HG03565 (cell line): ENCODE results near the gene DOK4.

ENCODE experiments used
- ATAC-seq: cut with Tn5 transposase; IDR thresholded peaks from one replicate; pipeline ENCODE4 v1.9.1; 2021; ENCODE audit warnings: mild to moderate bottlenecking, moderate library complexity; ENCODE audit not compliant: unreplicated experiment

The DOK4 gene

DNA sequence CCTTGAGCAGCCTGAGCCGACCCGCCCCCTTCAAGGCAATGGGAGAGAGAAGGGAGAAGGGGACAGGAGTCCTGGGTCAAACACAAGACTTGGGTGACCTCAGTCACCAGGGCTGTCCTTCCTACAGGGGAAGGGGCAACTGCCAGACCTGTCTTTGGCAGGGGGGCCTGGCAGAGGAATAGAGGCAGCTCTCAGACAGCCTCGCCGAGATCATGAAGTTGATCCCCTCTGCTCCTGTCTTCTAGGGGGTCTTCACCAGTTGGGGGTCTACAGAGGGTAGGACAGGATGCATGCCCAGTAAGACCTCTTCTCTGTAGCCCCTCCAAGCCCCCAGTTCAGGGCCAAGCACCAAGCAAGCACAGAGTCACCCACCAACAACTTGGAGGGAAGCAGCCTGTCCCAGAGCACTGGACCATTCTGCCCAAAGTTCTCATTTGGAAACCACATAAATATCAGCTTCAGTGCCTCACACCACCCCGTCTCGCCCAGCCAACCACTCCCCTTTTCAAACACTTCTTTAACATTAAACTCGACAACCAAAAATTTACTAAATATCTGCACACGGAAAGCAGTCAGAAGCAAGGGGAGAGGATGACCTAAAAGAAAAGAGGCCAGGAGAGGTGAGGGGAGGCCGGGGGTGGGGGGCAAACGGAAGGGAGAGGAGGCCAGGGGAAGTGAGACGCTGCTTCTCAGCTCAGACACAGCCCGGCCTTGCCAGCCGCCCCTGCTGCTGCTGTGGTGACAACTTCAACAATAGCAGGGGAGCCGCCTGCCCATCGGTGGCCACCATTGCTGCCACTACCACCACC is 7.7 kb downstream of the DOK4 start:
- no peak for ATAC-seq

- ATAC-seq, result no peak
Observed at GRCh38 chr16:57477531-57478202, 8.6 kb downstream of the DOK4 start.

GRCh38 chr16:57476546-57477410 is 9.5 kb downstream of the DOK4 start:
- ATAC-seq, result no peak

- peak; percentile 91 for ATAC-seq
Observed at GRCh38 chr16:57475711-57476339, 10.5 kb downstream of the DOK4 start.

- ATAC-seq, result no peak
Observed at GRCh38 chr16:57474671-57475661, 11.3 kb downstream of the DOK4 start.

GRCh38 chr16:57473906-57474305 is 12.4 kb downstream of the DOK4 start:
- no peak for ATAC-seq

DNA sequence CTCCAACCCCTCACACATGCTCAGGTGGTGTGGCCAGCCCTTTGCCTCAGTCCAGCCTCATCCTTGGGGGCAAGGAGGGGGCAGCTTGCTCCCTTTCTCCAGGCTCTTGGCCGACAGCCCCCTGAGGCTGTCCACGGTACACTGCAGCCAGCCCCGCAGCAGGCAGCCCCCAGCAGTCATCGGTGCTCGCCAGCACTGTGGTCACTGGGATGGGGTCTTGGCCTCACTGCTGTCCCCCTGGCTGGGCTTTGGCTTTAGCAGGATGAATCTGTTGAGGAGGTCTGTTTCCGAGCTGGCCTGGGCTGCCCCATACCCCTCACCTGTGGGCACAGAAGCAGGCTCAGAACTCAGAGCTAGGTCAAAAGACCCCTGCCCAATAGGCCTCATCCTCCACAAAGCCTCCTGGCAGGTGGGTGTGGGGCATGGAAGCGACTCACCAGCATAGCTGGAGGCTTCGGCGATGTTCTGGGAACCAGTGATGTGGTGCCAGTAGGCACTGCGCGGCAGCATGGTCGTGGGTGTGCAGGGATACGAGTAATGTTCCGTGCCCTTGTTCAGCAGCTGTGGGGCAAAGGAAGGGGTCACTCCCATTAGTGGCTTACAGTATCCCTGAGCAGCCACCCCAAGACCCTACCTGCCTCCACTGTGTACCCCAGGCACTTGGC is 13.0 kb downstream of the DOK4 start:
- no peak for ATAC-seq

DNA sequence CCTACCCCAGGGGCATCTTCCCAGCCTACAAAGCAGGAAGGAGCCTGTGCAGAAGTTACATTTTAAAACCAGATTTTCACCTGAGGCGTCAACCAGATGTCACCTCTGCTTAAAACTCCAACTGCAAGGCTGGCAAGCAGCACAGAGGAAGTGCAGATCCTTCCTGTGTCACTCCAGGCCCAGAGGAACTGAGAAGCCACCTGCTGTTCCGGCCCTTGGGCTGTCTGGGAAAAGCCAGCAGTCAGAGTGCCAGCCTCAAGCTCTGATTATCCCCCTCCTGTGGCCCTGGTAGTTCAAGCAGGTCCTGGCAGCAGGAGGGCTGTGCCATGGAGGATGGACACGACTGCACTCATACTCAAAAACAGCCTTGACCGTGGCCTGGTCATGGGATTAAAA is 13.6 kb downstream of the DOK4 start:
- ATAC-seq, result no peak

DNA sequence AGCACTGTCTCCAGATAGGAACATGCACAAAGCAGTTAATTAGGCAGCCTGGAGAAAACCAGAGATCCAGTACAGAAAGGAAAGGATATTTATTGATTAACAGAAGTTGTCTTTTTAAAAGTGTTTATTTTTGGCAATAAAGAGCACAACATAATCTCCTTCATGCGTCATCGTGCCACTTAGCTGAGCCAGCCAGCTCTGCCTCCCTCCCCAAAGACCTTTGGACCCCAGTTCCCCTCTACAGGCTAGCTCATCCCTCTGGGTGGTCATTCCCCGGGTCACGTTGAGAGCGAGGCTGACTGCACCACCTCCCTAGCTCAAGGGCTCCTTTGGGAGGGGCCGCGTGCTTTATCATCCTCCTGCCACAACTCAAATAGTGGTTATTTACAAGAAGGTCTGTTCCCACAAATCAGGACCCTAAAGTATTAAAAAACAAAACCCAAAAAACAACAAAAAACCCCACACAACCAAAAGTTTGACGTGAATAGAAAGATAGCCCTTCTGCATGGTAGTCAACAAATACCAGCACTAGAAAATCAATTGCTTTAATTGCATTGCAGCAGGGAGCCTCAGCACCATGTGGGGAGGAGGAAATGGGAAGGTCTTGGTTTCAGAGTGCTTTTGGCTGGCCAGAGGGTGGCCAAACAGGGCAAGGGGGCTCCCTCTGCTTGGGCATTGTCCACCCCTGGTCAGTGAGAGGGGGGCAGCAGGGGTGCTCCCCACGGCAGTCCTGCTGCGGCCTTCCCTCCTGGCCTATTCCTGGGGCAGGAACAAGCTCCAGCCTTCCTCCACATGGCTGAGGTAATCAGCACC is 14.2 kb downstream of the DOK4 start:
- no peak for ATAC-seq

GRCh38 chr16:57471209-57471608 is 15.1 kb downstream of the DOK4 start:
- ATAC-seq, result no peak

DNA sequence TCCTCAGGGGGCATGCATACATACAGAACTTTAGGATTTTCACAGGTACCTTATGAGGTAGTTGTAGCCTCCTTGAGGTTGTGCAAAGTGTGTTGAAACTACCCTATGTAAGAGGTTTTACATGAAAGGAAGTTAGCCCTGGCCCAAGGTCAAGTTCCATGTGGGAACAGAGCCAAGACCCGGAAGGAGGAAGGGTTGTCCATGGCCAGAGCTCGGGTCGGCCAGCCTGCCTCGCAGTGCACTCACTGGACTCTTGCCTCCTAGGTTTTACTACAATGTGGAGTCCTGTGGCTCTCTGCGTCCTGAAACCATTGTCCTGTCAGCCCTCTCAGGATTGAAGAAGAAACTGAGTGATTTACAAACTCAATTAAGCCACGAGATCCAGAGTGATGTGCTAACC is 15.6 kb downstream of the DOK4 start:
- no peak for ATAC-seq

- ATAC-seq, result no peak
Observed at GRCh38 chr16:57469917-57470470, 16.3 kb downstream of the DOK4 start.

DNA sequence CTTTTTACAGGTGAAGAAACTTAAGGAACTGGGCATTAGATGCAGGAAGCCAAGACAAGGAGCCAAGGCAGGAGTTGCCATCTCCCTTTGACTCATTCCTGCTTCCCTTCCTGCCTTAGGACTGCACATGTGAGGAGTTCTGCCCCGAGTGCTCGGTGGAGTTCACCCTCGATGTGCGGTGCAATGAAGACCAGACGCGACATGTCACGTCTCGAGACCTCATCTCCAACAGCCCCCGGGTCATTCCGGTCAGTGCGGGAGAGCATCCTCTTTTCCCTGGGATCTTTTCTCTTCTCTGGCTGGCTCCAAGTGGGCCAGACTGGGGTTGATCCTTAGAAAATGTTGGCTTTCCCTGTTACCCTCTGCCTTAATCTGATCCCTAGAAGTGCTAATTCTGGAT is 17.2 kb downstream of the DOK4 start:
- no peak for ATAC-seq

DNA sequence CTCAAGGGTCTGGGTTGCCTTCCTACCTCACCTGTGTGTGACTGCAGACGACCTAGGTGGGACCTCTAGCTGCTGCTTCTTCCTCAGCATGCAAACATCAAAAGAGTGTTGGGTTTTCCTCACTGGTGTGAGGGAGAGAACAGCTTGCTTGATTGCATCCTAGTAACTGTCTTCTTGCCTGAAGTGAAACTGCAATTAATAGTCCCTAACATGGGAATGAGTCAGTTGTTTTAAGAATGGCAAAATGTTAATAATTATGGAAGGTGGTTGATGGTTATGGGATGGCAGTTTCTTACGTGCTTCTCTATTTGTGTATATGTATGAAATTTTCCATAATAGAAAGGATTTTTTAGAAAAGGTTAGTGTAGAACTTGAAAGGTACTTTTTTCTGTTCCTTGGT is 17.9 kb downstream of the DOK4 start:
- no peak for ATAC-seq

DNA sequence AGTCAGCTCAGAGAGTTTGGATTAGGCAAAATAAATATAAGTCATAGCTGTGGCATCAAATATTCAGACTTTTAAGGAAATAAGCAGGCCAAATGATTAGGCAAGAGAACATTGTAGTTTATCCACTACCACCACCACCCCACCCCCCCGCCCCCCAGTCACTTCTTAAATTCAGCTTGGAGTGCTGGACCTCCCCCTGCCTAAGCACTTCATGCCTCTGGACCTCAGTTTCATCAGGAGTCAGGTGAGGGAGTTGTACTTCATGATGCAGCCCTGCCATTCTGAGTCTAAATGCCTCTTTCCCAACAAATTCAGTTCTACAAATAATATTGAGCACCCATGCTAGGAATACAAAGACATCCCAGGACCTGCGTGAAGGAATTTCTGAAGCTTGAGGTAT is 21.8 kb downstream of the DOK4 start:
- no peak for ATAC-seq

DNA sequence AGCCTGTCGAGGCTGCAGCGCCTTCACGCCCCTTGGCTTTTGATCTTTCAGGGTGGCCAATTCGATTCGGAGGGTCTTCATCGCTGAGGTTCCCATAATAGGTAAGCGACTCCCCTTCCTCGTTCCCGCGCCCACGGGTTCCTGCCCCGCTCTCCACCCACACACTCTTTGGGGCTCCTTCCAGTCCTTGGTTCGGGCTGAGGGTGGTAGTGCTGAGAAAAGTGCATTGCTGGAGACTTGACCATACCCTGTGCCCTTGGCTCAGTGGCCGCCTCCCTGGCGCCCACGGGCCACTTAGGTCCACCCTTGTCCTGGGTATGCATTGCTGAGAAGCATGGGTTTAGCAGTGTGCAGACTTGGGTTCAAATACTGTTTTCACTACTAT is 23.3 kb downstream of the DOK4 start:
- ATAC-seq, result no peak

DNA sequence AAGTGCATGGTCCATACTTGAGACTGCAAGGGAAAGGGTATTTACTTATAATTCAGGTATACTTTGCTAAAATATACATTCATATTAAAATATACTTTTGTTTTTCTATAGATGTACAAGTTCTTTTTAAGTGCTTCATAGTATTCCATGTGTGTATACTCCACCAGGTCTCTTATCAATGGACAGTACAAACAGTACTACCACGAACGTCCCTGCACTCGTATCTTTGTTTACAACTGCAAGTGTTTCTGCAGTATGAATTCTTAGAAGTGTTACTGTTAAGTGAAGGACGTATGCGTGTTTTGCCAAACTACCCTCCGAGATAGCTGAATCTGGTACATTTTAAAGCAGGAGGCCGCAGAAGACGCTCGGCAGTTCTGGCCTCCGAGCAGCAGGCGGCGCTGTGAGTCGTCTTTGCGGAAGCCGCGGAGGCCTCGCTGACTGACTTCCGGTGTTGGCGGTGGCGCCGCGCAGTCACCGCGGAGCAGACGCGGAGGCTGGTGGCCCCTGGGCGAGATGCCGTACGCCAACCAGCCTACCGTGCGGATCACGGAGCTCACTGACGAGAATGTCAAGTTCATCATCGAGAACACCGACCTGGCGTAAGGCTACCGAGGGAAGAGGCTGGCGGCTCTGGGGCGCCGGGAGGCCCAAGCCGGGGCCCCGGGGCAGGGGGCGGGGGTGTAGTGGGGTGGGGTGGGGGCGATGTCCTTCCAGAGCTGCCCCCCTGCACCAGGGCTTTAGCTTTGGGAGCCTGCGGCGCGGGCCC is 23.9 kb downstream of the DOK4 start, which contains the start of gene POLR2C:
TSS of gene POLR2C (plus strand) at position 471 of the 769 bp plus-strand sequence. CDS start at position 517, 46 bp downstream.
- ATAC-seq, result peak; percentile 89
